A549 (cell line): ENCODE measurements around the gene SLCO4A1.

Source experiments
- CEBPB ChIP-seq, 2 experiments: fragments of >200 bp in 1 of 2; sonication (Bioruptor Twin) in 1 of 2; formaldehyde crosslinking in 1 of 2; IDR thresholded peaks; 2 replicates each; pipeline ENCODE4 v1.6.1; 2012 to 2016
- EHMT2 ChIP-seq: fragments of 200-600 bp; sonication (generic); IDR thresholded peaks from 2 replicates; pipeline ENCODE4 v1.6.1; 2016; ENCODE audit warnings: antibody characterized with exemption, low read depth, mild to moderate bottlenecking, moderate library complexity
- POLR2A ChIP-seq: IDR thresholded peaks from 2 replicates; pipeline ENCODE4 v1.6.1; 2012; ENCODE audit warnings: mild to moderate bottlenecking, low read length
- TF ChIP-seq, protein P1 (sequence below): fragments of >200 bp; sonication (Bioruptor Twin); formaldehyde crosslinking; IDR thresholded peaks from 3 replicates; pipeline ENCODE4 v1.5.1; 2016
- TF ChIP-seq, protein P2 (sequence below): IDR thresholded peaks from 2 replicates; pipeline ENCODE4 v1.6.1; 2012

DNA sequence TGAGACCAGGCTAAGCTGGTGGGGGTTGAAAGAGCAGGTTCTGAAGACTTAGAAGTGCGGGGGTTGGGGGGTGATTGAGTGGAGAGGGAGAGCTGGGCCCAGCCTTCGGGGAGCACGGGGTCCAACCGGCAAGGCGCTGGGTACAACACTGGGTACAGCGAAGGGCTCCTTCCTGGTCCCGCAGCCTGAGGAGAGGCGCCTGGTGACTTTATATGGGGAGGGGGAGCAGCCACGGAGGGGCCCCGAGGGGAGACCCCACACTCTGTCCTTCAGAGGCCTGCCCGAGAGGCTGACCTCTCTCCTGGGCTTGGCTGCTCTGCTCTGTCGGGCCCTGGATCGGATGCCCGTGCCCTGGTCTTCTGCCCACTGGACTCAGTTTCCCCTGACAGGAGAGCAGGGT, 55.9 kb downstream of the SLCO4A1 start:
- TF ChIP-seq, protein P1, sequence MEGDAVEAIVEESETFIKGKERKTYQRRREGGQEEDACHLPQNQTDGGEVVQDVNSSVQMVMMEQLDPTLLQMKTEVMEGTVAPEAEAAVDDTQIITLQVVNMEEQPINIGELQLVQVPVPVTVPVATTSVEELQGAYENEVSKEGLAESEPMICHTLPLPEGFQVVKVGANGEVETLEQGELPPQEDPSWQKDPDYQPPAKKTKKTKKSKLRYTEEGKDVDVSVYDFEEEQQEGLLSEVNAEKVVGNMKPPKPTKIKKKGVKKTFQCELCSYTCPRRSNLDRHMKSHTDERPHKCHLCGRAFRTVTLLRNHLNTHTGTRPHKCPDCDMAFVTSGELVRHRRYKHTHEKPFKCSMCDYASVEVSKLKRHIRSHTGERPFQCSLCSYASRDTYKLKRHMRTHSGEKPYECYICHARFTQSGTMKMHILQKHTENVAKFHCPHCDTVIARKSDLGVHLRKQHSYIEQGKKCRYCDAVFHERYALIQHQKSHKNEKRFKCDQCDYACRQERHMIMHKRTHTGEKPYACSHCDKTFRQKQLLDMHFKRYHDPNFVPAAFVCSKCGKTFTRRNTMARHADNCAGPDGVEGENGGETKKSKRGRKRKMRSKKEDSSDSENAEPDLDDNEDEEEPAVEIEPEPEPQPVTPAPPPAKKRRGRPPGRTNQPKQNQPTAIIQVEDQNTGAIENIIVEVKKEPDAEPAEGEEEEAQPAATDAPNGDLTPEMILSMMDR, result no peak
- TF ChIP-seq POLR2A (no peak), CEBPB (IDR thresholded peaks at IDR 0.05) (no peak), EHMT2 (no peak)
- TF ChIP-seq, protein P2, sequence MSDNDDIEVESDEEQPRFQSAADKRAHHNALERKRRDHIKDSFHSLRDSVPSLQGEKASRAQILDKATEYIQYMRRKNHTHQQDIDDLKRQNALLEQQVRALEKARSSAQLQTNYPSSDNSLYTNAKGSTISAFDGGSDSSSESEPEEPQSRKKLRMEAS, result no peak
